ENCODE measurements around the gene NOL6. TPM values are rescaled to one million over a fixed set of nuclear protein-coding genes. Genes with fewer than 3 reads are reported as not detected.
A peak's percentile ranks its signal among the peaks of the same experiment; 100 is the strongest.
"Not testable (repeated sequence)": the region's sequence is repeated elsewhere in the genome, so short reads cannot be mapped to it uniquely, and the experiment has no call there.

Gene NOL6
- total RNA-seq, 1 donor from 2014 or later = 13.0 TPM

GRCh38 chr9:33440609-33441008 lies 33.1 kb downstream of the NOL6 start:
- ATAC-seq = no peak
- intact Hi-C loops (cut with DNase I) = no loop called here
- no peak for DNase-seq (ENCODE audit: missing footprints)

- DNase-seq (ENCODE audit: missing footprints) = no peak
- intact Hi-C loops (cut with DNase I) = no loop called here
- ATAC-seq = no peak
Measured at GRCh38 chr9:33440204-33440603, 33.5 kb downstream of the NOL6 start.

GRCh38 chr9:33439731-33440130 lies 34.0 kb downstream of the NOL6 start:
- ATAC-seq (no peak), DNase-seq (ENCODE audit: missing footprints) (no peak)
- intact Hi-C loops (cut with DNase I) = no loop called here

GRCh38 chr9:33438926-33439680 lies 34.6 kb downstream of the NOL6 start:
- ATAC-seq = no peak
- intact Hi-C loops (cut with DNase I) = no loop called here
- DNase-seq (ENCODE audit: missing footprints) = no peak

- ATAC-seq = no peak
- intact Hi-C loops (cut with DNase I) = no loop called here
Measured at GRCh38 chr9:33437898-33438297, 35.8 kb downstream of the NOL6 start.

GRCh38 chr9:33437205-33437604 lies 36.5 kb downstream of the NOL6 start:
- intact Hi-C loops (cut with DNase I) = no loop called here
- DNase-seq (ENCODE audit: missing footprints) (no peak), ATAC-seq (no peak)

More at GRCh38 chr9:33437898-33438297, 35.8 kb downstream of the NOL6 start:
- DNase-seq (ENCODE audit: missing footprints) = no peak

GRCh38 chr9:33436445-33436844 lies 37.3 kb downstream of the NOL6 start:
- ATAC-seq (no peak), DNase-seq (ENCODE audit: missing footprints) (no peak)
- intact Hi-C loops (cut with DNase I) = no loop called here

GRCh38 chr9:33435821-33436277 lies 37.9 kb downstream of the NOL6 start:
- ATAC-seq = no peak
- intact Hi-C loops (cut with DNase I) = no loop called here
- no peak for DNase-seq (ENCODE audit: missing footprints)

GRCh38 chr9:33434317-33435105 lies 39.2 kb downstream of the NOL6 start:
- ATAC-seq (no peak), DNase-seq (ENCODE audit: missing footprints) (no peak)
- intact Hi-C loops (cut with DNase I) = no loop called here

- DNase-seq (ENCODE audit: missing footprints) = no peak
- no peak for ATAC-seq
- intact Hi-C loops (cut with DNase I) = no loop called here
Measured at GRCh38 chr9:33433871-33434270, 39.9 kb downstream of the NOL6 start.

- no peak for DNase-seq (ENCODE audit: missing footprints)
- ATAC-seq = no peak
- intact Hi-C loops (cut with DNase I) = no loop called here
Measured at GRCh38 chr9:33431420-33431819, 42.3 kb downstream of the NOL6 start.

- no peak for DNase-seq (ENCODE audit: missing footprints)
- intact Hi-C loops (cut with DNase I) = no loop called here
- peak; percentile 24 for ATAC-seq
Measured at GRCh38 chr9:33430942-33431341, 42.8 kb downstream of the NOL6 start.

- no peak for DNase-seq (ENCODE audit: missing footprints)
- no peak for ATAC-seq
- intact Hi-C loops (cut with DNase I) = no loop called here
Measured at GRCh38 chr9:33429256-33429985, 44.3 kb downstream of the NOL6 start.

- ATAC-seq (no peak), DNase-seq (ENCODE audit: missing footprints) (no peak)
- intact Hi-C loops (cut with DNase I) = no loop called here
Measured at GRCh38 chr9:33426843-33427293, 46.9 kb downstream of the NOL6 start.

- ATAC-seq = no peak
- intact Hi-C loops (cut with DNase I) = no loop called here
- no peak for DNase-seq (ENCODE audit: missing footprints)
Measured at GRCh38 chr9:33425128-33425533, 48.6 kb downstream of the NOL6 start.

- intact Hi-C loops (cut with DNase I); DNase-seq (ENCODE audit: missing footprints); ATAC-seq: not testable (repeated sequence)
Measured at GRCh38 chr9:33424492-33424891, 49.2 kb downstream of the NOL6 start.

GRCh38 chr9:33424043-33424442 lies 49.7 kb downstream of the NOL6 start:
- DNase-seq (ENCODE audit: missing footprints); ATAC-seq; intact Hi-C loops (cut with DNase I): not testable (repeated sequence)

GRCh38 chr9:33419708-33420303 lies 53.9 kb downstream of the NOL6 start:
- no peak for ATAC-seq
- intact Hi-C loops (cut with DNase I) = loop anchor here (5.0 kb wide), 1 partner anchor 47 kb away; no protein-coding TSS in a partner anchor
- no peak for DNase-seq (ENCODE audit: missing footprints)

GRCh38 chr9:33418090-33418489 lies 55.6 kb downstream of the NOL6 start:
- no peak for ATAC-seq
- intact Hi-C loops (cut with DNase I) = loop anchor here (5.0 kb wide), 1 partner anchor 49 kb away; no protein-coding TSS in a partner anchor
- DNase-seq (ENCODE audit: missing footprints) = no peak

Data from Right ventricle myocardium inferior (tissue), 1 donor.